ENCODE measurements around the gene CSF2. TPM values are rescaled to one million over a fixed set of nuclear protein-coding genes. Genes with fewer than 3 reads are reported as not detected.

CSF2 gene
- total and polyA plus RNA-seq, 2 of the 13 experiments (the other 11 are each of a cell fraction or from before 2014, with no cell fraction given), result not detected

- TF ChIP-seq, protein P1, sequence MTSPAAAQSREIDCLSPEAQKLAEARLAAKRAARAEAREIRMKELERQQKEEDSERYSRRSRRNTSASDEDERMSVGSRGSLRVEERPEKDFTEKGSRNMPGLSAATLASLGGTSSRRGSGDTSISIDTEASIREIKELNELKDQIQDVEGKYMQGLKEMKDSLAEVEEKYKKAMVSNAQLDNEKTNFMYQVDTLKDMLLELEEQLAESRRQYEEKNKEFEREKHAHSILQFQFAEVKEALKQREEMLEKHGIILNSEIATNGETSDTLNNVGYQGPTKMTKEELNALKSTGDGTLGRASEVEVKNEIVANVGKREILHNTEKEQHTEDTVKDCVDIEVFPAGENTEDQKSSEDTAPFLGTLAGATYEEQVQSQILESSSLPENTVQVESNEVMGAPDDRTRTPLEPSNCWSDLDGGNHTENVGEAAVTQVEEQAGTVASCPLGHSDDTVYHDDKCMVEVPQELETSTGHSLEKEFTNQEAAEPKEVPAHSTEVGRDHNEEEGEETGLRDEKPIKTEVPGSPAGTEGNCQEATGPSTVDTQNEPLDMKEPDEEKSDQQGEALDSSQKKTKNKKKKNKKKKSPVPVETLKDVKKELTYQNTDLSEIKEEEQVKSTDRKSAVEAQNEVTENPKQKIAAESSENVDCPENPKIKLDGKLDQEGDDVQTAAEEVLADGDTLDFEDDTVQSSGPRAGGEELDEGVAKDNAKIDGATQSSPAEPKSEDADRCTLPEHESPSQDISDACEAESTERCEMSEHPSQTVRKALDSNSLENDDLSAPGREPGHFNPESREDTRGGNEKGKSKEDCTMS (CRISPR knock-in tag; conservative IDR thresholded peaks at IDR 0.05), result no peak
These were observed 5.5 kb downstream of the CSF2 start (continued) for GRCh38 chr5:132079081-132079480.

- no peak for DNase-seq (ENCODE audit: low spot score)
- ChIA-PET POLR2A (no interaction called here), CTCF (ENCODE audit: low intra/inter-chr PET ratio, low total read pairs) (no interaction called here)
- no TSS peak for BruUV-seq (replicated peaks)
- no peaks in the 10 kb centered on the region for H3K36me3 ChIP-seq (replicated peaks in 1 of 2; ENCODE audit: control insufficient read depth in 1 of 2, insufficient read depth in 2 of 2, low read length in 2 of 2)
- no peaks in the 10 kb centered on the region for H4K20me1 ChIP-seq (ENCODE audit: insufficient read depth, low read length)
- no peaks in the 10 kb centered on the region for H3K9me3 ChIP-seq (ENCODE audit: low read length)
- no peak overlapping the region for H3K4me3 ChIP-seq (replicated peaks in 1 of 3; ENCODE audit: insufficient read depth in 1 of 3, low read depth in 2 of 3, low read length in 3 of 3)
- no peak overlapping the region for H3K4me2 ChIP-seq (ENCODE audit: low read depth, low read length)
- no peak overlapping the region for H2AFZ ChIP-seq (ENCODE audit: low read length)
- H3K9ac ChIP-seq (ENCODE audit: insufficient read depth, low read depth, low read length), result no peak overlapping the region
- H3K27me3 ChIP-seq (ENCODE audit: control insufficient read depth in 1 of 2, insufficient read depth in 2 of 2, low read length in 2 of 2), result peaks cover 0 to 7% of the 10 kb centered on the region in 2 experiments; a peak in 2 of 5 replicates
- in situ Hi-C loops (cut with HindIII; ENCODE audit: extremely low pct_ligation_motif_present, low pct_unique_long_range_greater_than_20kb), result no loop called here
- H3K4me1 ChIP-seq (ENCODE audit: insufficient read depth, low read length), result peaks cover 16% of the 10 kb centered on the region
- H3K27ac ChIP-seq (ENCODE audit: extremely low read length, insufficient read depth, low read length), result no peak overlapping the region
- H3K79me2 ChIP-seq (ENCODE audit: insufficient read depth, low read length), result no peaks in the 10 kb centered on the region
- intact Hi-C loops (cut with micrococcal nuclease; ENCODE audit: unreplicated experiment), result no loop called here
- no peak for FAIRE-seq
- WGBS (ENCODE audit: low lambda C conversion rate), result 49% methylated on average over 3 of the region's 3 CpGs
- ATAC-seq, result no peak
- TF ChIP-seq ATRX (CRISPR knock-in tag; IDR thresholded peaks at IDR 0.05; ENCODE audit: borderline replicate concordance) (no peak), NR3C1 (CRISPR knock-in tag; IDR thresholded peaks at IDR 0.05) (no peak), RBAK (CRISPR knock-in tag; IDR thresholded peaks at IDR 0.05) (no peak), ATF2 (CRISPR knock-in tag; IDR thresholded peaks at IDR 0.05) (no peak), TGIF2 (CRISPR knock-in tag; IDR thresholded peaks at IDR 0.05) (no peak), BRCA1 (CRISPR knock-in tag; IDR thresholded peaks at IDR 0.05) (no peak), ZNF317 (CRISPR knock-in tag; IDR thresholded peaks at IDR 0.05) (no peak), TBP (CRISPR knock-in tag; IDR thresholded peaks at IDR 0.05) (no peak), MEF2D (CRISPR knock-in tag; IDR thresholded peaks at IDR 0.05) (no peak), DMAP1 (CRISPR knock-in tag; IDR thresholded peaks at IDR 0.05) (no peak), ZNF761 (CRISPR knock-in tag; conservative IDR thresholded peaks at IDR 0.05) (no peak), SAP130 (CRISPR knock-in tag; IDR thresholded peaks at IDR 0.05; ENCODE audit: low read depth) (no peak), E2F2 (CRISPR knock-in tag; IDR thresholded peaks at IDR 0.05; ENCODE audit: borderline replicate concordance) (no peak), BCL6 (CRISPR knock-in tag; IDR thresholded peaks at IDR 0.05) (no peak), ZNF234 (CRISPR knock-in tag; conservative IDR thresholded peaks at IDR 0.05) (no peak), ZNF17 (CRISPR knock-in tag; IDR thresholded peaks at IDR 0.05) (no peak)
- TF ChIP-seq, protein P2, sequence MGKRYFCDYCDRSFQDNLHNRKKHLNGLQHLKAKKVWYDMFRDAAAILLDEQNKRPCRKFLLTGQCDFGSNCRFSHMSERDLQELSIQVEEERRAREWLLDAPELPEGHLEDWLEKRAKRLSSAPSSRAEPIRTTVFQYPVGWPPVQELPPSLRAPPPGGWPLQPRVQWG (CRISPR knock-in tag; IDR thresholded peaks at IDR 0.05; ENCODE audit: borderline replicate concordance, low read depth), result no peak
- TF ChIP-seq, protein P3, sequence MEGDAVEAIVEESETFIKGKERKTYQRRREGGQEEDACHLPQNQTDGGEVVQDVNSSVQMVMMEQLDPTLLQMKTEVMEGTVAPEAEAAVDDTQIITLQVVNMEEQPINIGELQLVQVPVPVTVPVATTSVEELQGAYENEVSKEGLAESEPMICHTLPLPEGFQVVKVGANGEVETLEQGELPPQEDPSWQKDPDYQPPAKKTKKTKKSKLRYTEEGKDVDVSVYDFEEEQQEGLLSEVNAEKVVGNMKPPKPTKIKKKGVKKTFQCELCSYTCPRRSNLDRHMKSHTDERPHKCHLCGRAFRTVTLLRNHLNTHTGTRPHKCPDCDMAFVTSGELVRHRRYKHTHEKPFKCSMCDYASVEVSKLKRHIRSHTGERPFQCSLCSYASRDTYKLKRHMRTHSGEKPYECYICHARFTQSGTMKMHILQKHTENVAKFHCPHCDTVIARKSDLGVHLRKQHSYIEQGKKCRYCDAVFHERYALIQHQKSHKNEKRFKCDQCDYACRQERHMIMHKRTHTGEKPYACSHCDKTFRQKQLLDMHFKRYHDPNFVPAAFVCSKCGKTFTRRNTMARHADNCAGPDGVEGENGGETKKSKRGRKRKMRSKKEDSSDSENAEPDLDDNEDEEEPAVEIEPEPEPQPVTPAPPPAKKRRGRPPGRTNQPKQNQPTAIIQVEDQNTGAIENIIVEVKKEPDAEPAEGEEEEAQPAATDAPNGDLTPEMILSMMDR (CRISPR knock-in tag; IDR thresholded peaks at IDR 0.05), result no peak
These were observed 6.0 kb downstream of the CSF2 start for GRCh38 chr5:132079619-132080018.
